A172 (cell line): ENCODE measurements around the gene FOXA2. TPM values are rescaled to one million over a fixed set of nuclear protein-coding genes. Genes with fewer than 3 reads are reported as not detected.
"Not testable (repeated sequence)": the region's sequence is repeated elsewhere in the genome, so short reads cannot be mapped to it uniquely, and the experiment has no call there.

ENCODE experiments used
- DNase-seq: peaks from one replicate; pipeline ENCODE4 v3.0.0-alpha.2; 2015; ENCODE audit warnings: low spot score
- total RNA-seq: library from RNA; depleted of rRNA; stranded (reverse); fragments of >200 nt; shearing (Covaris generic); gene quantifications from 2 replicates; pipeline ENCODE4 v1.2.3, GENCODE V29; 2014; rRNA removed

Gene FOXA2
- 1.2 and 2.2 TPM in 2 replicates for total RNA-seq

DNA sequence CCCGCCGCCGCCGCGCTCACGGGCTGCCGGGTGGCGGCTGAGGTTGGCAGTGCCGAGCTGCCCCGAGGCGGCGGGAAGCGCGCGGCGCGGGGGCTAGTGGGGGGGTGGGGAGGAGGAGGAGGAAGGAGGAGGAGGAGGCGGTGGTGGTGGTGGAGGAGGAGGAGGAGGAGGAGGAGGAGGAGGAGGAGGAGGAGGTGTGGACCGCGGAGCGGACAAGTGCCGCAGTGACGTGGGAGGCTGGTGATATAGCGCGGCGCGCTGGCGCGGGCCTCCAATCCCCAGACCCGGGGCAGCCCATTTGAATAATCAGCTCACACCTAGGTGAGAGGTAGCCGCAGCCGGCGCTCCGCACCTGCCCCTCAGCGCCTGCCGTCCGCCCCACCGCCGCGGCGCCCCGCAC is at the start of gene FOXA2:
Gene FOXA2, minus strand, starts transcription at position 51 of the 400 bp plus-strand sequence. CDS start 294 bp downstream, outside the sequence.
- no peak for DNase-seq

DNA sequence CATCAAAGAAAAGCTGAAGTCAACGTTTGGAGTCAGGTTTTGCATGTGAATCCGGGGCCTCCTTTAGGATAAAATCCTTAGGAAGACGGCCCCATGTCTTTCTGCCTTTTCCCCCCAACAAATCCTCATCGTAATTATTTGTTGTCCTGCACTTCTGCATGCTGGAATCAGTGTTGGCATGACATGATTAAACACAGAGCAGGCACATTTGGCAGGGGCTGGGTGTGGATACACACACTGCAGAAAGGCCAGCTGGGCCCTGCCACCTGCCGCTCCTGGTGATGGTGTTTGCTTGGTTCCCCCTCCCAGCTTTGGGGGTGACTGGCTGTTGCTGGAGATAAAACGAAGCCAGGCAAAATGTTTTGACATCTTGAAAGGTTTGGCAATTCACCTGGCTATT is 46.3 kb upstream of the FOXA2 start:
- no peak for DNase-seq

DNA sequence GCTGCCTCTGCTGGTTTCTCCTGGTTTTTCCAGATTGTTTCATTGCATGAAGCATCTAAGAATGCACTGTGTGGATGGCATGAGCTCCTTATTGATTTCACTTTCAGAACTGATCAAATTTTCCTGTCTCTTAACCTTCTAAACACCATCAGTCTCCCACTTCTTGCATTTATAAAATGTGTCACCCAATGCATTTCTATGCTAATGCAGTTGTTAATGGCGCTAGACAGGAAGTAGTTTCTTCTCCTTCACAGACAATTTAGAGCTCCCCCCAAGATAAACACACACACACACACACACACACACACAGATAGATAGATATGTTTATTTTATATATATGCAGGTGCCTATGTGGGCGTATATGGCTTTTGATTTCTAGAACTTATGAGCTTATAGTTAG is 45.6 kb upstream of the FOXA2 start:
- no peak for DNase-seq

GRCh38 chr20:22629447-22629846 is 45.1 kb upstream of the FOXA2 start:
- no peak for DNase-seq

DNA sequence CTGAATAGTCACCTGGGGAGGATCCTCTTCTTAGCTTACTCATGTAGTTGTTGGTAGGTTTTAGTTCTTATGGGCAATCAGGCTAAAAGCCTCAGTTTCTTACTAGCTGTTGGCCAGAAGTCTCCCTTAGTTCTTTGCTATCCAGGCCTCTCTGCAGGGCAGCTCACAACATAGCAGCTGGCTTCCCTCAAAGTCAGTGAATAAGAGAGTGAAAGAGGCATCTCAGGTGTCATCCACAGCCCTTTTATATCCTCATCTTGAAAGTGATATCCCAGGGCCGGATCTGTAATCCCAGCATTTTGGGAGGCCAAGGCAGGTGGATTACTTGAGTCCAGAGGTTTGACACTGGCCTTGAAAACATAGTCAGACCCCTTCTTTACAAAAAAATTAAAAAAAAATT is 42.1 kb upstream of the FOXA2 start:
- no peak for DNase-seq

DNA sequence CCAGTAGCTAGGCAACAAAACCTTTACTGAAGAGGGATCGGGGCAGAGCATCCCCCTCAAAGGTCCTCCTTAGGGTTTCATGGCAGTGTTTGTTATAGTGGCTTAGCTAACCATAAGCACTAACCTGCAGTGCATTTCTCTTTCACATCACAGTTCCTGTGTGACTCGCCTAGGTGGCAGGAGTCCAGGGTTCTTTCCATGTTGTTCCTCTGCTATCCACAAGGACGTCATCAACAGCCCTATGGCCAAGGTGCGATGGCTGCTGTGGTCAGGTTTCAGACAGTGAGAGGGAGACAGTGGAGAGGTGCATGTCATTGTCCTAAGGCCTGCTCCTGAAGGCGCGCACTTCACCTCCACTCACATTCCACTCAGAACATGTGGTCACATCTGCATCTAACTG is 38.8 kb upstream of the FOXA2 start:
- peak; percentile 56 for DNase-seq

GRCh38 chr20:22620342-22620741 is 36.0 kb upstream of the FOXA2 start:
- DNase-seq: no peak

DNA sequence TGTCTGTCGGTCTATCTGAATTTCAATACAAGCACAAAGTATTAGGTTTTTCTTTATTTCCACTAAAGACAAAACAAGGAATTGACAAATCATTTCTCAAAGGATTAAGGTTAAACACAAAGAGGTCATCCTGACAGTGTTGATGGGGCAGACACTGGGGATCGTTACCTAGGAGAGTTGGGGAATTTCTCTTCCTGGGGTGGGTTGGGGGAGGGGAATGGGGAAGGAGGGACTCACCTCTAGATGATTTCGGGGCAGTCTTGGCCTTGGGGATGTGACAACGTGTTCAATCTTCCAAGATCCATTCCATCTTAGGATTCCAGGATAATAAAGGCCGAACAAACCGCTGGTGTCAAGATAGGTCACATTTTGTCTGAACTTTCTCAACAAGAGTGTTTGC is 35.4 kb upstream of the FOXA2 start:
- DNase-seq: no peak

- DNase-seq: no peak
Measured at GRCh38 chr20:22619272-22619671, 34.9 kb upstream of the FOXA2 start.

DNA sequence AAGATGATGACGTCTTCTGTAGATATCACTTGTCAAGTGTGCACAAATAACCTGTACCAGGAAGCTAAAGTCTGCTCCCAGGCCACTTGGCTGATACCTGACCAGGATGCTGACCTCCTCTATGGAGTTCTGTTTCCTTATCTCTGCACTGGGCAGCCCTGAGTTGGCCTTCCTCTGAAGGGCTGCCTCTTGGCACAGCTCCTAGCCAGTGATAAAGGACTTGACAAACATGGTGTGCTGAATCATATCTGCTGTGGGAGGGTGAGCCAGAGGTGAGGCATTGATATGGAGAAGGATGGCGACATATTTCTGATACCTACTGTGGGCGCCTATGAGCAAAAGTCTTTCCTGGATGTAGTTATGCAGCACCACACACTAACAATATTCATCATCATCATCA is 32.8 kb upstream of the FOXA2 start:
- DNase-seq: peak; percentile 73

- DNase-seq: no peak
Measured at GRCh38 chr20:22616551-22616950, 32.2 kb upstream of the FOXA2 start.

DNA sequence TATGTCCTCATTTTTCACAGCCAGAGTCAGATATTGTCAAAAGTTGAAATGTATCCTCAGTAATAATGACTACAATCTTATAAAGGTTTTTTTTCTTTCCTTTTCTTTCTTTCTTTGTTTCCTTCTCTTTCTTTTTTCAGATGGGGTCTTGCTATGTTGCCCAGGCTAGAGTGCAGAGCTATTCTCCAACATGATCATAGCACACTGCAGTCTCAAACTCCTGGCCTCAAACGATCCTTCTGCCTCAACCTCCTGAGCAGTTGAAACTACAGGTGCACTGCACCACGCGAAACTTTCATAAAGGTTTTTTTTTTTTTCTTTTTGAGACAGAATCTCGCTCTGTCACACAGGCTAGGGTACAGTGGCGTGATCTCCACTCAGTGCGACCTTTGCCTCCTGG is 31.1 kb upstream of the FOXA2 start:
- no peak for DNase-seq

DNA sequence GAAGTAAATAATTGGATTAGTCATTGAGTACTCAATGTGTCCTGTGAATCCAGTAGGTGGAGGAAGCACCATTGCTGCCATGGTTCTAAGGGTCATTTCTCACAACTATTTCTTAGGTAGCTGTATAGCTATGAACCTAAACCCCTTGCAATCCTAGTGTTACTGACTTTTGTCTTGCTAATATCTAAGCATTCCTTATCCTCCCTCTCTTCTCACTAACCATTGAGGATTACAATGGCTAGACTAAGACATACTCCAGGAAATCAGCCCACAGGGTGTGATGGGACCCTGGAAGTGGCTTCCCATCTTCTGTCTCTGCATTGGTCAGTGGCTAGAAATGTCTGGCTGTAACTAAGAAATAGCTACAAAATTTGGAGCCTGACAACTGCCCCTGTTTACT is 27.3 kb upstream of the FOXA2 start:
- DNase-seq: no peak

DNA sequence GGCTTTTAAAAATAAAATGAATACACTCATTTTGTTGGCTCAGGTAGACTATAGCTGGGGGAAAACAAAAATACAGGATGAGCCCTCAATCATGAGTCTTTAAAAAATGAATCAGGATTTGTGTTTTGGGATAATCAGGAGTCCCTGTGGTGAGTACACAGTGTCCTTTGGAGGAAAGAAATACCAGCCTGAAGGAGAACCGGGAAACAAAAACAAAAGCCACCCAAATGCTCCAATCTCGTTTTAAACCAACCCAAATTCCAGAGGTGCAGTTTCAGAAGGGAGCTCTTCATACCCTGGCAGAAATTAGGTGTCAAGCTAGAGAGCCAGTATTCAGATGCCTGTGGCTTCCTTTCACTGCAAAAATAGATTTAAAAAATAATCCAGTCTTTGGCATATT is 23.3 kb upstream of the FOXA2 start:
- no peak for DNase-seq

DNA sequence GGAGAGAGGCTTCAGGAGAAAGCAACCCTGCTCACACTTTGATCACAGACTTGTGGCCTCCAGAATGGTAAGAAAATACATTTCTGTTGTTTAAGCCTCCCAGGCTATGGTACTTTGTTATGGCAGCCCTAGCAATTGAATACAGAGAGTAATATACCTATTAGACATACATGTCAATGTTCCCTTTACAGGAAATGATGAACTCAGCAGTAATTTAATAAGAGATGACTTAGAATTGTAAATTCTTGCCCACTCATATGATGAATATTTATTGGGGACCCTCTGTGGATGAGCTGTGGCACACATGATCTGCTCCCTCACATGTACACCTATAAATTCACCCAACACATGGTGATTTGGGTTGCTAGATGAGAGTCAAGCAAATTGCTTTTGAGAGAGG is 20.4 kb upstream of the FOXA2 start:
- no peak for DNase-seq

DNA sequence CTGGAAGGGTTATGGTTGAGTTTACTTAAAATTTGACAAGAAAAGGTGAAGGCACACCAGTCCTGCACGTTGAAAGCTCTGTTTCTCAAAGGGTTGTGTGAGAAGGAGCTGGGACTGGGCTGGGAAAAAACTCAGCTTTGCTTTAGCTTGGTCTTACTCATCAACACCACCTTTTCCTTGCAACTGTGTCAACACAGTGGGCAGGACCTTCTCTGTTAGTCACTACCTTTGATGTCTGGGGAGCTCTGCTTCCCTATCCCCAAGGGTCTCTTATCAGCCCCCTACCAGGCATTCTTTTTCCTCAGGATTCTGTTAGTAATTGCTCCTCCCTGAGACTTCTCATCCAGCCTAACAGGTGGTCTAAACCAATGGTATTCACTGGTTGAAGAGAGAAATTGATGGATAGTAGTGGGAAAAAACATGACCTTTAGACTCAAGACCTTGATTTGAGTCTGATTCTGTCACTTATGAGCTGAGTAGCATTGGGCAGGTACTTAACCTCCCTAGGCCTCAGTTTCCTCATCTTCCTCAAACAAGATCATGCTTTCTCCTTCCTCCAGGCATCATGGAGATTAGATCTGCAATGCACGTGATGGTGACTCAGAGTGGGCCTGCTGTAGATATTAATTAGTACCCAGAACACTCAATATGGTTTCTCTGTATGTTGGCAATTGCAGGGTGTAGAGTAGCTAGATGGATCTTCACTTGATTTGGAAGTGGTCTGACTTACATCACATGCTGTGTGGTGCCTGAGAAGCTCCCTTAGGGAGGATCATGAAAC is 17.2 kb upstream of the FOXA2 start:
- no peak for DNase-seq

DNA sequence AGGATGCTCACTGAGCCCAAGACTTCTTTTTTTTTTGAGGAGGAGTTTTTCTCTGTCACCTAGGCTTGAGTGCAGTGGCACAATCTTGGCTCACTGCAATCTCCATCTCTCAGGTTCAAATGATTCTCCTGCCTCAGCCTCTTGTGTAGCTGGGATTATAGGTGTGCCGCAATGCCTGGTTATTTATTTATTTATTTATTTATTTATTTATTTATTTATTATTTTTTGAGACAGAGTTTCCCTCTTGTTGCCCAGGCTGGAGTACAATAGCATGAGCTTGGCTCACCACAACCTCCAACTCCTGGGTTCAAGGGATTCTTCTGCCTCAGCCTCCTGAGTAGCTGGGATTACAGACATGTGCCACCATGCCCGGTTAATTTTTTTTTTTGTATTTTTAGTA is 14.9 kb upstream of the FOXA2 start:
- DNase-seq: not testable (repeated sequence)

- no peak for DNase-seq
Measured at GRCh38 chr20:22597303-22597702, 12.9 kb upstream of the FOXA2 start.

GRCh38 chr20:22590662-22591061 is 6.3 kb upstream of the FOXA2 start:
- no peak for DNase-seq

DNA sequence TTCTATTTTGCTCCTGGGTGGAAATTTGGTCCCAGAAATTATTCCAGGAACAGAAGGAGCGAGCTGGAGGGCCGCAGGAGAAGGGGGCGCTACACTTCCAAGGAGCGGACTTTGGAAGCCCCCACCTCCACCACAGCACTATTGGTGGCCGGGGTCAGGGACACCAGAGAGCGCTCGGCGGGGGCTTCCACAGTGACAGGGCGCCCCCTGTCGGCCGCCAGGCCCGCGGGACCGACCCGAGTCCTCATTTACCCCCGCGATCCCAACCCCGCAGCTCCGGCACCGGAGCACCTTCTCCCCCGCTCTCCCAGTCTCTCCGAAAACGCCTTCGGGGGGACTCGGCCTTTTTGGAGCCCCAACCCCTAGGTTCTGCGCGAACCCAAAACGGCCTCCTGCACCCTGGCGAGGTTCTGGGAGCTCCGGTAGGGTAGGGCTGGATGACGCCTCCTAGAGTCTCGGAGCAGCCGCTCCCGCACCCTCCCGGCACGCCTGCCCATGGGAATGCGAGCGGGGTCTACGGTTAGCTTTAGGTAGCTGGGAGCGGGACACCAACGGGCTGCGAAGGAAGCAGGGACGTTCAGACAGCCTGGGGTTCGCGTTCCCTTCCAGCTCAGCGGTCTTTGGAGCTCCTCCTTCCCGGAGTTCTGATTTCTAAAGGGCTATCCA is 2.4 kb upstream of the FOXA2 start:
- no peak for DNase-seq

GRCh38 chr20:22585786-22586493 is 1.6 kb upstream of the FOXA2 start:
- DNase-seq: no peak

GRCh38 chr20:22584922-22585785 is 782 bp upstream of the FOXA2 start:
- no peak for DNase-seq
